IMR-90 (cell line): ENCODE data around the gene PLEKHD1. TPM values are rescaled to one million over a fixed set of nuclear protein-coding genes. Genes with fewer than 3 reads are reported as not detected.

Experiments used
- ATAC-seq: fragments of 200-7000 bp; cut with Tn5 transposase; 2 replicates; pipeline ENCODE4 v1.9.1; 2020; ENCODE audit warnings: low read depth, mild to moderate bottlenecking, moderate library complexity
- BruUV-seq: library from RNA; stranded (reverse); fragments of 400-500 nt; replicated peaks from 2 replicates; lab custom pipeline; 2021; lab: Mats Ljungman, UMichigan
- CTCF ChIA-PET: fragments of 300-600 bp; formaldehyde crosslinking; extraction: SDS; loops from one replicate; lab custom pipeline; 2021; ENCODE audit warnings: antibody characterized with exemption; lab: Yijun Ruan, JAX
- POLR2A ChIA-PET: fragments of 300-600 bp; sonication (Branson Sonifier 250); formaldehyde crosslinking; loops from one replicate; lab custom pipeline; 2022; ENCODE audit warnings: antibody characterized with exemption; ENCODE audit not compliant: unreplicated experiment; lab: Charles Lee
- DNase-seq: peaks from one replicate; pipeline ENCODE4 v3.0.0; 2013
- H2AFZ ChIP-seq: replicated peaks from 2 replicates; pipeline ENCODE3; 2013; ENCODE audit warnings: low read length, mild to moderate bottlenecking; ENCODE audit not compliant: poor library complexity
- H2AK5ac ChIP-seq: 2 replicates; pipeline ENCODE4 v1.6.1; 2013; ENCODE audit warnings: low read depth, low read length, inconsistent platforms
- H2AK9ac ChIP-seq: replicated peaks from 2 replicates; pipeline ENCODE3; 2013; ENCODE audit warnings: mild to moderate bottlenecking, low read depth, low read length, moderate library complexity; ENCODE audit not compliant: poor library complexity
- H2BK120ac ChIP-seq: 2 replicates; pipeline ENCODE4 v1.6.1; 2013; ENCODE audit warnings: low read depth, low read length, inconsistent platforms
- H2BK15ac ChIP-seq: 3 replicates; pipeline ENCODE4 v1.6.1; 2013; ENCODE audit warnings: low read depth, low read length, inconsistent platforms
- H2BK20ac ChIP-seq: 2 replicates; pipeline ENCODE4 v1.6.1; 2013; ENCODE audit warnings: low read depth, mild to moderate bottlenecking, inconsistent platforms, low read length, moderate library complexity
- H2BK5ac ChIP-seq: 2 replicates; pipeline ENCODE4 v1.6.1; 2013; ENCODE audit warnings: mild to moderate bottlenecking, low read depth, low read length, inconsistent platforms; ENCODE audit not compliant: poor library complexity, severe bottlenecking
- H3K14ac ChIP-seq: replicated peaks from 2 replicates; pipeline ENCODE4 v1.6.1; 2013; ENCODE audit warnings: low read depth, low read length, inconsistent platforms
- H3K18ac ChIP-seq: 2 replicates; pipeline ENCODE4 v1.6.1; 2013; ENCODE audit warnings: low read depth, low read length, control low read depth
- H3K23ac ChIP-seq: 2 replicates; pipeline ENCODE4 v1.6.1; 2013; ENCODE audit warnings: low read depth, low read length, inconsistent platforms
- H3K27ac ChIP-seq: 2 replicates; pipeline ENCODE4 v1.5.1; 2013; ENCODE audit warnings: mild to moderate bottlenecking, control low read depth, low read length; ENCODE audit not compliant: insufficient read depth
- H3K27me3 ChIP-seq: 2 replicates; pipeline ENCODE4 v1.6.1; 2013; ENCODE audit warnings: low read length; ENCODE audit not compliant: control insufficient read depth, insufficient read depth
- H3K36me3 ChIP-seq: 2 replicates; pipeline ENCODE4 v1.6.1; 2013; ENCODE audit warnings: low read length, mixed read lengths; ENCODE audit not compliant: control insufficient read depth, insufficient read depth
- H3K4ac ChIP-seq: 2 replicates; pipeline ENCODE4 v1.6.1; 2013; ENCODE audit warnings: low read depth, low read length, inconsistent platforms
- H3K4me1 ChIP-seq: 2 replicates; pipeline ENCODE4 v1.6.1; 2013; ENCODE audit warnings: low read length, mixed read lengths; ENCODE audit not compliant: control insufficient read depth, insufficient read depth
- H3K4me2 ChIP-seq: 2 replicates; pipeline ENCODE4 v1.6.1; 2013; ENCODE audit warnings: low read depth, mild to moderate bottlenecking, control low read depth, low read length, moderate library complexity
- H3K4me3 ChIP-seq: 2 replicates; pipeline ENCODE4 v1.5.1; 2013; ENCODE audit warnings: low read depth, mild to moderate bottlenecking, control low read depth, low read length, moderate library complexity; ENCODE audit not compliant: insufficient read depth
- H3K56ac ChIP-seq: 2 replicates; pipeline ENCODE4 v1.6.1; 2013; ENCODE audit warnings: low read length, inconsistent platforms; ENCODE audit not compliant: insufficient read depth; ENCODE audit errors: extremely low read depth
- H3K79me1 ChIP-seq, 2 experiments: 2 replicates each; pipeline ENCODE4 v1.6.1; 2013; ENCODE audit warnings: low read length in 2 of 2, inconsistent platforms in 1 of 2, low read depth in 1 of 2
- H3K9ac ChIP-seq: 2 replicates; pipeline ENCODE4 v1.6.1; 2013; ENCODE audit warnings: low read depth, low read length, control low read depth
- H3K9me1 ChIP-seq: 2 replicates; pipeline ENCODE4 v1.6.1; 2013; ENCODE audit warnings: low read length, inconsistent platforms; ENCODE audit not compliant: insufficient read depth
- H3K9me3 ChIP-seq: 2 replicates; pipeline ENCODE4 v1.6.1; 2013; ENCODE audit warnings: low read length; ENCODE audit not compliant: control insufficient read depth, insufficient read depth
- H4K20me1 ChIP-seq: 2 replicates; pipeline ENCODE4 v1.6.1; 2013; ENCODE audit warnings: low read length, inconsistent platforms; ENCODE audit not compliant: insufficient read depth
- H4K5ac ChIP-seq: 2 replicates; pipeline ENCODE4 v1.6.1; 2013; ENCODE audit warnings: mild to moderate bottlenecking, low read depth, low read length, control low read depth
- H4K8ac ChIP-seq, 2 experiments: 2 replicates each; pipeline ENCODE4 v1.6.1; 2013; ENCODE audit warnings: low read depth in 2 of 2, low read length in 2 of 2, control low read depth in 1 of 2, inconsistent platforms in 1 of 2
- H4K91ac ChIP-seq: 2 replicates; pipeline ENCODE4 v1.6.1; 2013; ENCODE audit warnings: low read depth, low read length, inconsistent platforms; ENCODE audit not compliant: insufficient read depth
- RFX5 ChIP-seq: IDR thresholded peaks from 2 replicates; pipeline ENCODE4 v1.8.0; 2012; ENCODE audit warnings: low read depth, mild to moderate bottlenecking, low read length, moderate library complexity
- WGBS, 2 experiments: methylation state at CpG; one replicate each; pipeline versions ENCODE4 v1.1.5 to v1.1.7; 2013; ENCODE audit warnings: missing lambda C conversion rate in 2 of 2; ENCODE audit not compliant: insufficient read length in 1 of 2; ENCODE audit errors: extremely low coverage in 2 of 2; 5-methylcytosine and 5-hydroxymethylcytosine counted together
- dilution Hi-C: fragments of 300-500 bp; cut with HindIII; formaldehyde crosslinking; loops from one replicate; pipeline ENCODE4 v1.14.3; 2018; ENCODE audit warnings: low sequenced_read_pairs; ENCODE audit not compliant: unreplicated experiment
- in situ Hi-C: fragments of 300-500 bp; cut with MboI; formaldehyde crosslinking; loops from 3 replicates; pipeline ENCODE4 v1.14.3; 2019; ENCODE audit warnings: low sequenced_read_pairs, inconsistent platforms, mixed read lengths
- intact Hi-C: fragments of 100-400 bp; cut with micrococcal nuclease; formaldehyde crosslinking; loops from 2 replicates; pipeline ENCODE4 v1.10.0; 2022
- polyA plus RNA-seq, 3 experiments: library from polyadenylated mRNA; depleted of rRNA; stranded (reverse); fragments of >200 nt; gene quantifications; 2 replicates each; pipeline ENCODE4 v1.2.3, GENCODE V29; 2012; ENCODE audit warnings: low replicate concordance in 1 of 3
- total RNA-seq: library from RNA; depleted of rRNA; stranded (reverse); fragments of >200 nt; gene quantifications from 2 replicates; pipeline ENCODE4 v1.2.3, GENCODE V29; 2012

The PLEKHD1 gene
- total and polyA plus RNA-seq, 2 of the 4 experiments (the other 2 are of a cell fraction), result under 0.01 TPM; not detected in 1

DNA sequence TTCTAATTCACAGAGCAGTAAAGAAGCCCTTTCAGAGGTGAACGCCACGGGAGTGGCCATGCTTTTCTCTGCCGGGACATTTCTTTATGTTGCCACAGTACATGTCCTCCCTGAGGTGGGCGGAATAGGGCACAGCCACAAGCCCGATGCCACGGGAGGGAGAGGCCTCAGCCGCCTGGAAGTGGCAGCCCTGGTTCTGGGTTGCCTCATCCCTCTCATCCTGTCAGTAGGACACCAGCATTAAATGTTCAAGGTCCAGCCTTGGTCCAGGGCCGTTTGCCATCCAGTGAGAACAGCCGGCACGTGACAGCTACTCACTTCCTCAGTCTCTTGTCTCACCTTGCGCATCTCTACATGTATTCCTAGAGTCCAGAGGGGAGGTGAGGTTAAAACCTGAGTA is 26.2 kb upstream of the PLEKHD1 start:
- H3K36me3 ChIP-seq, result peaks cover 18% of the 10 kb centered on the region
- ATAC-seq, result no peak
- H2AK5ac ChIP-seq, result no peak overlapping the region
- no peaks in the 10 kb centered on the region for H3K9me3 ChIP-seq
- no peak overlapping the region for H3K18ac ChIP-seq
- peaks cover 7 to 9% of the 10 kb centered on the region in 2 experiments; a peak in 2 of 4 replicates for H3K79me1 ChIP-seq
- peaks cover 4% of the 10 kb centered on the region; the same call in 1 of the 2 replicates for H4K20me1 ChIP-seq
- H3K9ac ChIP-seq, result no peak overlapping the region
- no peak overlapping the region for H2BK5ac ChIP-seq
- no peaks in the 10 kb centered on the region for H3K4me1 ChIP-seq
- no peak overlapping the region for H4K91ac ChIP-seq
- H3K14ac ChIP-seq, result no peak overlapping the region
- H4K8ac ChIP-seq, result no peak overlapping the region
- no peak overlapping the region for H2BK15ac ChIP-seq
- no peak overlapping the region for H4K5ac ChIP-seq
- no peaks in the 10 kb centered on the region for H3K9me1 ChIP-seq
- no peak overlapping the region for H3K4me3 ChIP-seq
- H2AFZ ChIP-seq, result no peak overlapping the region
- in situ Hi-C loops, result no loop called here
- TF ChIP-seq RFX5, result no peak
- H2BK120ac ChIP-seq, result no peak overlapping the region
- H3K23ac ChIP-seq, result no peak overlapping the region
- intact Hi-C loops, result no loop called here
- no peak overlapping the region for H3K27ac ChIP-seq
- ChIA-PET POLR2A (no interaction called here), CTCF (interaction anchor here (1.3 kb wide), 1 partner anchor 211 kb away, joined by 4 read pairs; no protein-coding TSS in a partner anchor)
- BruUV-seq, result no TSS peak
- dilution Hi-C loops, result no loop called here
- H2BK20ac ChIP-seq, result no peak overlapping the region
- no peak for DNase-seq
- H3K56ac ChIP-seq, result no peak overlapping the region
- no peak overlapping the region for H3K4me2 ChIP-seq
- no peaks in the 10 kb centered on the region for H3K27me3 ChIP-seq
- no peak overlapping the region for H3K4ac ChIP-seq
- 96% methylated on average over 6 of the region's 11 CpGs; no CpG with 5 or more reads in 1 of the 2 experiments for WGBS, 2 experiments
- H2AK9ac ChIP-seq, result no peak overlapping the region
